DOHH2 (cell line): ENCODE measurements around the gene ZNF674.

ENCODE experiments used
- CTCF ChIP-seq: fragments of 200-600 bp; sonication (generic); IDR thresholded peaks from one replicate; pipeline ENCODE4 v1.5.1; 2014; ENCODE audit warnings: antibody characterized with exemption, mild to moderate bottlenecking, low read depth, low read length; ENCODE audit not compliant: poor library complexity, severe bottlenecking
- EZH2phosphoT487 ChIP-seq: fragments of 200-600 bp; sonication (generic); IDR thresholded peaks from 2 replicates; pipeline ENCODE4 v1.6.1; 2017; ENCODE audit warnings: borderline replicate concordance, mild to moderate bottlenecking, antibody characterized with exemption, low read length, moderate library complexity, mixed read lengths

GRCh38 chrX:46579250-46579649 lies 34.0 kb upstream of the ZNF674 start:
- TF ChIP-seq CTCF (no peak), EZH2phosphoT487 (no peak)
